CD4-positive, alpha-beta T cell treated with Interleukin-2 at 100 ng/mL for 4 hours (primary cell): ENCODE measurements around the gene RND3.

Source experiments
- DNase-seq: peaks from one replicate; pipeline ENCODE4 v3.0.0-alpha.2; 2020; ENCODE audit warnings: low spot score

RND3 gene, protein sequence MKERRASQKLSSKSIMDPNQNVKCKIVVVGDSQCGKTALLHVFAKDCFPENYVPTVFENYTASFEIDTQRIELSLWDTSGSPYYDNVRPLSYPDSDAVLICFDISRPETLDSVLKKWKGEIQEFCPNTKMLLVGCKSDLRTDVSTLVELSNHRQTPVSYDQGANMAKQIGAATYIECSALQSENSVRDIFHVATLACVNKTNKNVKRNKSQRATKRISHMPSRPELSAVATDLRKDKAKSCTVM

GRCh38 chr2:150487537-150488429 is at the start of gene RND3:
Gene RND3 (minus strand): TSS chr2:150487667. CDS start chr2:150487417, 250 bp downstream.
- peak; percentile 2 for DNase-seq

- DNase-seq: no peak
Measured at GRCh38 chr2:150535176-150535575, 47.7 kb upstream of the RND3 start.

DNA sequence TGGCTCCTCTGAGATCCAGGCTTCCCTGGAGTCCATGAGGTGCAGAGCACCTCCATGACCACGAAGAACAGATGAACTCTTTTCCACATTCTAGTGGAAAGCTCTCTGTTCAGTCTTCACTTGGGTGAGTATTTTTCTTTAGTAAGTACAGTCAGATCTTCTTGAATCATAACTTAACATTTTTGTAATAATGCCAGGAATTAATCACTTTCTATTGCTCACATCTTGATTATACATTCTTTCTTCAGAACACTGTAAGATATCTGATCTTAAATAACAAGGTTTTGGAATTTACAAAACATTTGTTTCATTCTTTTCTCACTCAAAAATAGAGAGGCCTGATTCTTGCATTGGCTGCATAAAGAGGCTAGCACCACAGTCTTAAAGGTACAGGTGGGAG is 45.4 kb upstream of the RND3 start:
- no peak for DNase-seq

GRCh38 chr2:150532020-150532419 is 44.6 kb upstream of the RND3 start:
- no peak for DNase-seq

DNA sequence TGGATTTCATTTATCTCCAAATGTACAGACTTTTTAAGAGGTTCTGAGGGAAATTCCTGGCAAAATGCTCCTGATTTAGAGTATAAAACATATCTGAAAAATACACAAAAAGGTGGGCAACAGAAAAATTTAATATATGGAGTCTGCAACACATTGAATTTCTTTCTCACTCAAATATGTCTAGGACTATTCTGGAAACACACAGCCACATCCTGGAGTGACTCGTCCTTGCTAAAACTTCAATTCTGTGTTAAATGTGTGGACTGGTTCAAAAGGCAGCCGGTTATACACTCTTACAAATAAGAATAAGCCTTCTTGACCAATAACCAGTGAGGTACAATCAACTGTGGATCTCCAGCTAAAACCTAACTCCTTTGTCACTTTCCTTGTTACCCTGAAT is 44.1 kb upstream of the RND3 start:
- DNase-seq: no peak

- no peak for DNase-seq
Measured at GRCh38 chr2:150530168-150530567, 42.7 kb upstream of the RND3 start.

- no peak for DNase-seq
Measured at GRCh38 chr2:150528861-150529801, 41.7 kb upstream of the RND3 start.

DNA sequence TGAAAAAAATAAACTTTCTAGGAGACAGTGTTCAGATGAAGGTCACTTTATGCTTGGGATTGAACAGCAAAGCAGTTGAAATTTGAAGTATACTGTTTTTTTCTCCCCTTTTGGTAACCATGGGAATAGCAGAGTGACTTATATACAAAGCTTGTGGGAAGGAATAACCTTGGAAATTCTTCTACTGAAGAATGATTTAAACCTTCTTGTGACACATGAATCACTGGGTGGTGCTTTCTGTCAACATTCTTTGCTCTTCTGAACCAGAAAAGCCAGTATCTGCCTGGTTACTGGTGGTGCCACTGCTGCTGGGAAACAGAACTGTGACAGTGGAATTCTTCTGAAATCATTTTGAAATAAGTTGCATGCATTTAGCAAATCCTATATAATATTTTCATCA is 39.4 kb upstream of the RND3 start:
- no peak for DNase-seq

GRCh38 chr2:150526006-150526405 is 38.5 kb upstream of the RND3 start:
- DNase-seq: no peak

- no peak for DNase-seq
Measured at GRCh38 chr2:150522269-150522668, 34.8 kb upstream of the RND3 start.

DNA sequence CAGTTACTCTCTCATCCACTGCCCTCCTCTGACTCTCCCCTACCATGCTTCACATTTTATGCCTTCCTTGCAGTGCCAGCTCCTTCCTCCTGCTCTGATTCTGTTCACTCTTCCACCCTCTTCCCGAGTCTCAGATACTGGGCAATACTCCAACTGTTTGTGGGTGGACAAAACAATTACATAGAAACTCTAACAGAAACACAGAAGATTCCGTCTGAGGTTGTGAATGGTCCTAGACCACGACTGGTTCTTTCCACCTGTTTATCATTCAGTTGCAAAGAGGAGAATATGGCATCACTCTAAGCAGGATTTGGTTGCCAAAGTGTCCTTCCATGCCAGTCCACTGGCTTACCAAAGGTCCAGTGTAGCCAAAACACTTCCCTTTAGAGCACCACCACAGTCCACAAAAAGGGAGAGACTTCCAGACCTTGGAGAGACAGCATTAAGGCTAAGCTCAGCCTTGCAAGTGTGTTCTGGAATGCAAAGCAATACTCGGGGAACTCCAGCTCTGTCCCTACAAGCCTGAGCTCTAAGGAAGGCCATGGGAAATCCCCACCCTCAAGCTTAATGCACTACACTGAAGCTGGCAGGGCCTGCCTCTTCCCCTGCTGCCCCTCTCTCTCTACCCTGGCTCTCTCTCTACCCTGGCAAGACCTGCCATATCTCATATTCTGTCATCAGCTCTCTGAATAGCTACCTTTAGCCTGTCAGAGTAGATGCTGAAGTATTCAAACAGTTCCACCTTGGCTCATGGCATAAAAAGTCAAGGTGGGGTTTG is 33.6 kb upstream of the RND3 start:
- no peak for DNase-seq

GRCh38 chr2:150520033-150520432 is 32.6 kb upstream of the RND3 start:
- no peak for DNase-seq

GRCh38 chr2:150517951-150518680 is 30.6 kb upstream of the RND3 start:
- no peak for DNase-seq

DNA sequence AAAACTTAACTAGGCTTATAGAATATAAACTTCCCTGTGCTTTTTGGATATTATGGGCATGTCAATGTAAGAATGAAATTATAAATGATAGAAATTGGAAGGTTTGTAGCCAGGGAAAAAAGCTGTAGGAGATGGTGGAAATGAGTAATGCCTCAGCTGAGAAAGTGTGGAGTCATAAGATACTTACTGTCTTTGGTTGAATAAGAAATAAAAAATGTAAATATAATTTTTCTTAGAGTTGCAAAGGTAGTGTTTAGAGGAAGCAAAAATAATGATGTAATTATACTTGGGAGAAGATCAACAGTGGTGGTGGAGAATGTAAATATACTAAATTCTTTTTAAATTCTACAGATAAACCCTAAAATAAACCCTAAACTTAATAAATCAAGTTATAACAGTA is 26.2 kb upstream of the RND3 start:
- DNase-seq: no peak

DNA sequence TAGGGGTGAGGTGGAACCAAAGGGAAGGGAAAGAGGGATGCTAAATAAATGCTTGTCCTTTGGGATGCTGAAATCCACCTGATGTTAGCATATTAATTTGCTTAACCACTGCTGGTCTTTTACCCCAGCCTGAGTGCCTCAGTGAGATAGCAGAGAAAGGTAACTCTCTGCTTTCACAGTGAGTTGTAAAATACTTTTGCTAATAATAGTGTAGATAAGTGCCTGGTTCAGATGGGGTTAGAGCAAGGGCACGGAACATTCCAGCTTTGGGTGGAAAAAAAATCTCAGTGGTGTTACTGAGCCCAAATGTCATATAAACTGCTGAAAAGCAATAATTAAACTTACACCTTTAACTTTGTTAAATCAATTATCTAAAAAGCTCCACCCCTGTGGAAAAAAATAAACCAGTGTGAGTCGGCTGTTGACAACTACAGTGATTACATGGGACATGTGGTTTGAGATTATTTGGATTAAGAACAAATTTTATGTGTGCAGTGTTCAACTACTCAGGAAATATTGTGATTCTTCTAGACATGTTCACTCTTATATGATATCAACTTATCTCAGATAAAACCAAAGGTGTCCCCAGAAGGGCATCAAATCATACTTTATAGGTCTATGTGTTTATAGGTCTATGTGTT is 21.1 kb upstream of the RND3 start:
- DNase-seq: no peak

GRCh38 chr2:150507071-150507470 is 19.6 kb upstream of the RND3 start:
- DNase-seq: no peak

DNA sequence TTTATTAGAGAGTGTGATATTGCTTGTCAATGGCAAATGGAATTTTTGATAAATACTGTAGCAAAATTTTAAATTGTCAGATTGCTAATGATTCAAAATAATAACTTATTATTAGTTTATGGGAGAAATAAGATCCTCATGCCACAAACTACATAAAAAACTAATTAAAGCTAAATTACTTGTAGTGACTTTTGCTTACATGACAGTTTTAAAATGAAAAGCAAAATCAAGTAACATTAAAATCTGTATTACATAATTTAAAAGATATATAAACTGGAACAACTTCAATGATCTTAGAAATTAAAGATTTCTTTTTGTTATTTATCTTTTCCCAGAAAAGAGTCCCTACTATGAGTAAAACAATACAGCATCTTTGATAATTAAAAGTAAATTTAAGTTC is 17.7 kb upstream of the RND3 start:
- DNase-seq: no peak

GRCh38 chr2:150495993-150496627 is 8.6 kb upstream of the RND3 start:
- no peak for DNase-seq

- DNase-seq: no peak
Measured at GRCh38 chr2:150495001-150495400, 7.5 kb upstream of the RND3 start.
